Measurements from ENCODE around the gene TCP10L. TPM values are rescaled to one million over a fixed set of nuclear protein-coding genes. Genes with fewer than 3 reads are reported as not detected.

Gene TCP10L
- total and polyA plus RNA-seq, 2 experiments from 2014 or later: 0.97 TPM; not detected in 1

DNA sequence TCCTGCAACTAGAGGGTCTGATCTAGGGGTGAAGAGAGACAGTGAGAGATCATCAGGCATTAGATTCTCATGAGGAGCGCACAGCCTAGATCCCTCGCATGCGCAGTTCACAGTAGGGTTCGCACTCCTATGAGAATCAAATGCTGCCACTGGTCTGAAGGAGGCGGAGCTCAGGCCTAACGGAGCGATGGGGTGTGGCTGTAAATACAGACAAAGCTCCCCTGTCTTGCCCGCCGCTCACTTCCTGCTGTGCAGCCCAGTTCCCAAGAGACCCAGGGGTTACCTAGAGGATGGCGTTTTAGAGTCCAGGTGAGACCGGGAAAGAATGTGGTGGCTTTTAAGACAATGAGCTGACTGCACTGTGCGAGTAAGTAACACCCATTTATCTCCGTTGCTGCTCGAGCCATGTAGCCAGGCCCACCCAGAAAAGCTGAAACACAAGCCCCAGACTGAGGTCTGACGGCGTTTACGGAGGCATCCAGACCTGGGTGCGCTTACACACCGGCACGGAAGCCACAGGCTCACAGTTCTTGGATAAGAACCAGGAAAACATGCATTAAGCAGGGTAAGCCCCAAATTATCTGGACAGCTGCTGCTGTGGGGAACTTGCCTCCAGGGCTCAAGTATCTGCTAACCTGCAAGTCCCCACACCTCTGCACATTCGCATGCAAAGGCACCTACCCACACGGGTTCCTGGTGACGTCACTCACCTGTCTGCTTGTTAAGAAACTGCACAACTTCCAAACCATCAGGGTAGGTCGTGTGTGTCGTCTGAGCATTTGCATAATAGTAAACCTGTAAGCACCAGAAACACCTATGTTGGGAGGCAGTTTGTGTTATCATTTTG lies 12.5 kb downstream of the TCP10L start:
- Histone ChIP-seq H3K4me3 (no peak overlapping the region), H3F3A (ENCODE audit: insufficient read depth) (peaks cover 9% of the 10 kb centered on the region; the same call in 1 of the 2 replicates), H3K9ac (no peak overlapping the region), H3K9me3 (ENCODE audit: low read depth) (no peaks in the 10 kb centered on the region), H3K4me2 (ENCODE audit: unreplicated experiment) (no peak overlapping the region), H3K36me3 (ENCODE audit: low read depth) (no peaks in the 10 kb centered on the region), H3K79me2 (ENCODE audit: insufficient read depth) (no peaks in the 10 kb centered on the region), H3K27ac (no peak overlapping the region), H3K27me3 (replicated peaks; ENCODE audit: insufficient read depth) (peaks cover 6% of the 10 kb centered on the region; the same call in 1 of the 2 replicates), H3K9me2 (ENCODE audit: insufficient read depth) (no peaks in the 10 kb centered on the region), H4K20me1 (ENCODE audit: insufficient read depth) (no peaks in the 10 kb centered on the region), H2AFZ (no peak overlapping the region), H3K4me1 (ENCODE audit: insufficient read depth) (no peaks in the 10 kb centered on the region)
- WGBS, 2 experiments (ENCODE audit: low coverage in 1 of 2, low lambda C conversion rate in 2 of 2, missing lambda C conversion rate in 2 of 2): 61 to 64% methylated on average over 25 of the region's 25 CpGs
- TF ChIP-seq EZH2phosphoT487 (IDR thresholded peaks at IDR 0.05; ENCODE audit: insufficient read depth, low read depth) (no peak), EZH2 (IDR thresholded peaks at IDR 0.05; ENCODE audit: insufficient read depth, poor library complexity, severe bottlenecking) (no peak)
- in situ Hi-C loops (cut with MboI): loop anchor here (10.0 kb wide), 1 partner anchor 168 kb away; no protein-coding TSS in a partner anchor
- DNase-seq: no peak

- H3K36me3 ChIP-seq (ENCODE audit: low read depth): no peaks in the 10 kb centered on the region
- H3K27ac ChIP-seq: no peak overlapping the region
- peaks cover 3% of the 10 kb centered on the region; the same call in 1 of the 2 replicates for H3K4me1 ChIP-seq (ENCODE audit: insufficient read depth)
- peaks cover 6% of the 10 kb centered on the region; the same call in 1 of the 2 replicates for H3K27me3 ChIP-seq (replicated peaks; ENCODE audit: insufficient read depth)
- TF ChIP-seq EZH2phosphoT487 (IDR thresholded peaks at IDR 0.05; ENCODE audit: insufficient read depth, low read depth): no peak
- no peak for TF ChIP-seq EZH2 (IDR thresholded peaks at IDR 0.05; ENCODE audit: insufficient read depth, poor library complexity, severe bottlenecking)
- H3K9me2 ChIP-seq (ENCODE audit: insufficient read depth): no peaks in the 10 kb centered on the region
- H2AFZ ChIP-seq: no peak overlapping the region
- no peak for DNase-seq
- H4K20me1 ChIP-seq (ENCODE audit: insufficient read depth): no peaks in the 10 kb centered on the region
- in situ Hi-C loops (cut with MboI): loop anchor here (10.0 kb wide), 1 partner anchor 166 kb away; no protein-coding TSS in a partner anchor
- H3K9me3 ChIP-seq (ENCODE audit: low read depth): no peaks in the 10 kb centered on the region
- H3K9ac ChIP-seq: no peak overlapping the region
- no peak overlapping the region for H3K4me2 ChIP-seq (ENCODE audit: unreplicated experiment)
- H3K4me3 ChIP-seq: no peak overlapping the region
- H3F3A ChIP-seq (ENCODE audit: insufficient read depth): peaks cover 9% of the 10 kb centered on the region; the same call in 1 of the 2 replicates
- H3K79me2 ChIP-seq (ENCODE audit: insufficient read depth): no peaks in the 10 kb centered on the region
- WGBS, 2 experiments (ENCODE audit: low coverage in 1 of 2, low lambda C conversion rate in 2 of 2, missing lambda C conversion rate in 2 of 2): 96 to 98% methylated on average over 3 of the region's 3 CpGs
These were observed 14.9 kb downstream of the TCP10L start for GRCh38 chr21:32570456-32570855.

DNA sequence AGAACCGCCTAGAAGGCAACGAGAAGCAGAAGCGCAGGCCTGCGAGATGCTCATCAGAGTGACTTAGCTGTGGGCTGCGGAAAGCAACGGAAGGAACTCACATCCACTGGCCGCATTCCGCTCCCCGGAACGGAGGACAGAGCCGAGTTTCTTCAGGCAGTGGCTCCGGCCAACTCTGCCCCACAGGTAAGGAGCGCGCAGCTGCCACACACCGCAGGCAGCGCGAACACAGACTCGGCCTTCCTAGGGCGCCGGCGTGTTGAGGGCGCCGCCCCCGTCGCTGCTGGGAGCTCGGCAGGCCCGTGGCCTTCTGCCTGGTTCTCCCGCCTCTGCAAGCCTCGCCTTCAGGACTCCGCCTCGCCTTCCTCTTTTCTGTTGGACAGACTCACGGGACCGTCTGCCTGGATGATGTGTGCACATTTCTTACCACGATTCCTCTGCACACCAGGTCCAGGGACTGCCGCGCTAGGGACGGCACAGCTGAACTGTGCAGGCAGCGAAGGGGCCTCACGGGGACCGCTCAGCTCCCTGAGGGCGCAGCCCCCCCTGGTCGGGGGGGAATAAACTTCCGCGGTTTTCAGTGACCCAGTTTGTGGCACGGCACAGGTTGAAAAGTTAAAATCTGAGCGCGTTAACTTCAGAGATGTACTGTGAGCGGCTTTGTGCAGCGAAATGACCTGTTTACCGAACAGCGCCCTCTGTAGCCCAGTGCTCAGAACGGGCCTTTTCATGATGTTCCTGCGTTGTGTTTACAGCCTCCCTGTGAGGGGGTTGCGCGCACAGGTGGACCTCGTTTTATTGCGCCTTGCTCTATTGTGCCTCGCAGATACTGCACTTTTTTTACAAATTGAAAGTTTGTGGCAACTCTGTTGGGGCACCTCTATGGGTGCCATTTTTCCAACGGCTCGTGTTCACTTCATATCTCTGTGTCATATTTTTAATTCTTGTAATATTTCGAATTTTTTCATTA lies 15.8 kb downstream of the TCP10L start:
- Histone ChIP-seq H3K9ac (peak overlapping the region; percentile 68), H3K79me2 (ENCODE audit: insufficient read depth) (no peaks in the 10 kb centered on the region), H3F3A (ENCODE audit: insufficient read depth) (peaks cover 9% of the 10 kb centered on the region; the same call in 1 of the 2 replicates), H3K4me1 (ENCODE audit: insufficient read depth) (peaks cover 3% of the 10 kb centered on the region; the same call in 1 of the 2 replicates), H3K4me2 (ENCODE audit: unreplicated experiment) (peak overlapping the region; percentile 91), H3K9me2 (ENCODE audit: insufficient read depth) (no peaks in the 10 kb centered on the region), H3K4me3 (peak overlapping the region; percentile 79), H2AFZ (peak overlapping the region; percentile 98), H3K36me3 (ENCODE audit: low read depth) (no peaks in the 10 kb centered on the region), H3K27me3 (replicated peaks; ENCODE audit: insufficient read depth) (peaks cover 6% of the 10 kb centered on the region; the same call in 1 of the 2 replicates), H4K20me1 (ENCODE audit: insufficient read depth) (no peaks in the 10 kb centered on the region), H3K9me3 (ENCODE audit: low read depth) (no peaks in the 10 kb centered on the region), H3K27ac (peak overlapping the region; percentile 65)
- peak; percentile 88 for DNase-seq
- no peak for TF ChIP-seq EZH2phosphoT487 (IDR thresholded peaks at IDR 0.05; ENCODE audit: insufficient read depth, low read depth)
- TF ChIP-seq EZH2 (IDR thresholded peaks at IDR 0.05; ENCODE audit: insufficient read depth, poor library complexity, severe bottlenecking): no peak
- WGBS, 2 experiments (ENCODE audit: low coverage in 1 of 2, low lambda C conversion rate in 2 of 2, missing lambda C conversion rate in 2 of 2): 6% methylated on average over 60 to 61 of the region's 61 CpGs
- in situ Hi-C loops (cut with MboI): loop anchor here (10.0 kb wide), 1 partner anchor 165 kb away; no protein-coding TSS in a partner anchor

DNA sequence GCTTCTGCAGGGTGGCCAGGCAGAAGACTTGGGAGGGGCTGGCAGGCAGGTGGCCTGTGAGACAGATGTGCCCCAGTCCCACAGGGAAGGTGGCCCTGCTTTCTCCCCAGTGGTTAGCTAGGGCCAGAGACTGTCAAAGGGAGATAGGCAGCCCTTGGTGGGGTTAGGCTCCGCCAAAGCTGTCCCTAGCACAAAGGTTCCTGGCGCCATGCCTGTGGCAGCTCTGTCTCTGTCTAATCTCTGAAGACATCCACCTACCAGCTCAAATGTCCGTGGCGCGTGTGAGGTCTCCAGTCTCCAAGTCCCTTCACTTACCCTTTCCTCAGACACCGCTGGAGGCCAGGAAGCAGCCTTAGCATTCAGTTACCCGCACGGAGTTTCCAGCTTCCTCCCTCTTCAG lies 17.7 kb downstream of the TCP10L start:
- DNase-seq: no peak
- 97 to 98% methylated on average over 7 to 8 of the region's 8 CpGs for WGBS, 2 experiments (ENCODE audit: low coverage in 1 of 2, low lambda C conversion rate in 2 of 2, missing lambda C conversion rate in 2 of 2)

More for the DNA sequence above, 17.7 kb downstream of the TCP10L start:
- Histone ChIP-seq H3K79me2 (ENCODE audit: insufficient read depth) (no peaks in the 10 kb centered on the region), H4K20me1 (ENCODE audit: insufficient read depth) (no peaks in the 10 kb centered on the region), H3K9me2 (ENCODE audit: insufficient read depth) (no peaks in the 10 kb centered on the region), H3F3A (ENCODE audit: insufficient read depth) (peaks cover 9% of the 10 kb centered on the region; the same call in 1 of the 2 replicates), H3K27me3 (replicated peaks; ENCODE audit: insufficient read depth) (no peaks in the 10 kb centered on the region), H3K4me1 (ENCODE audit: insufficient read depth) (peaks cover 3% of the 10 kb centered on the region; the same call in 1 of the 2 replicates), H3K4me3 (no peak overlapping the region), H2AFZ (no peak overlapping the region), H3K9ac (no peak overlapping the region), H3K27ac (no peak overlapping the region), H3K4me2 (ENCODE audit: unreplicated experiment) (no peak overlapping the region), H3K36me3 (ENCODE audit: low read depth) (no peaks in the 10 kb centered on the region), H3K9me3 (ENCODE audit: low read depth) (no peaks in the 10 kb centered on the region)
- in situ Hi-C loops (cut with MboI): no loop called here
- no peak for TF ChIP-seq EZH2 (IDR thresholded peaks at IDR 0.05; ENCODE audit: insufficient read depth, poor library complexity, severe bottlenecking)
- TF ChIP-seq EZH2phosphoT487 (IDR thresholded peaks at IDR 0.05; ENCODE audit: insufficient read depth, low read depth): no peak

Data from GM23248 (cell line).